AG10803 (cell line): Measurements from ENCODE around the gene CELF2.

Experiments
- DNase-seq: peaks from one replicate; pipeline ENCODE4 v3.0.0; 2010; ENCODE audit warnings: low read depth
- H3K4me3 ChIP-seq: 2 replicates; pipeline ENCODE4 v1.5.1; 2011; ENCODE audit warnings: mild to moderate bottlenecking, low read length, control low read depth
- TF ChIP-seq, protein P1 (sequence below): conservative IDR thresholded peaks from 2 replicates; pipeline ENCODE4 v1.5.1; 2011; ENCODE audit warnings: mild to moderate bottlenecking, low read length, control low read depth, inconsistent platforms

The CELF2 gene

DNA sequence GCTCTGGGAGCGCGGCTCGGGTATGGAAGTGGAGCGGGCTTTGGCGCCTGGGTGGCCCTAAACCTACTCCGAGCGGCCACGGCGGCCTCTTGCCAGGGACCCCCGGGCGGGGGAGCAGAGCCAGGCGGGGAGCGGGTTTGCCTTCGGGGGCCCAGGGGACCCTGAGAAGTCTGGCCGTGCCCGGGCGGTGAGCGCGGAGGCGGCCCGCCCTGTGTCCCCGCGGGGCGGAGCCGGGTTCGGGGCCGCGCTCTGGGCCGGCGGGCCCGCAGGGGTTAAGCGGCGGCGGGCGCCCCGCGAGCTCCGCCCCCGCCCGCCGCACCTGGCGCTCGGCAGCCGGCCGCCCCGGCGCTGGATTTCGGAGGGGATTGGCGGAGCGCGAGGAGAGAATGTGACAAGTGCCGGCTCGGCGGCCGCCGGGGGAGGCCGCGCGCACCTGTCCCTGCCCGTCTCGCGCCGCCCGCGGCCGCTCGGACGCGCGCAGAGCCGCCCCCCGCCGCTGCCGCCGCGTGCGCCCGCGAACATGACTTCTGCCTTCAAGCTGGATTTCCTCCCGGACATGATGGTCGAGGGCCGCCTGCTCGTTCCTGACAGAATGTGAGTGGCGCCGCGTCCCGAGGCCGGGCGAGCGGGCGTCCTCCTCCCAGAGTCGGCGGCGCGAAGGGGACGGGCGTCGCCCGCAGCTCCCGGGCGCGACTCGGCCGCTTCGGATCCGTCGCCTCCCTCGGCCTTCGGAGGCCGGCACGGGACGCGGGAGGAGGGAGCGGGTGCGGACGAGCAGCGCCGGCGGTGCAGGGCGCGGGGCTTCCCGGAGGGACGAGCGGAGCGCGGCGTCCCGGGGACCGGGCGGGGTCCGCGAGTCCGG lies at the start of gene CELF2:
Gene CELF2, plus strand, starts transcription at position 303 of the 862 bp plus-strand sequence. Its CDS starts 218 bp downstream, at position 521.
- DNase-seq, result no peak
- H3K4me3 ChIP-seq, result peak within 1 kb of the TSS; percentile 38
- TF ChIP-seq, protein P1, sequence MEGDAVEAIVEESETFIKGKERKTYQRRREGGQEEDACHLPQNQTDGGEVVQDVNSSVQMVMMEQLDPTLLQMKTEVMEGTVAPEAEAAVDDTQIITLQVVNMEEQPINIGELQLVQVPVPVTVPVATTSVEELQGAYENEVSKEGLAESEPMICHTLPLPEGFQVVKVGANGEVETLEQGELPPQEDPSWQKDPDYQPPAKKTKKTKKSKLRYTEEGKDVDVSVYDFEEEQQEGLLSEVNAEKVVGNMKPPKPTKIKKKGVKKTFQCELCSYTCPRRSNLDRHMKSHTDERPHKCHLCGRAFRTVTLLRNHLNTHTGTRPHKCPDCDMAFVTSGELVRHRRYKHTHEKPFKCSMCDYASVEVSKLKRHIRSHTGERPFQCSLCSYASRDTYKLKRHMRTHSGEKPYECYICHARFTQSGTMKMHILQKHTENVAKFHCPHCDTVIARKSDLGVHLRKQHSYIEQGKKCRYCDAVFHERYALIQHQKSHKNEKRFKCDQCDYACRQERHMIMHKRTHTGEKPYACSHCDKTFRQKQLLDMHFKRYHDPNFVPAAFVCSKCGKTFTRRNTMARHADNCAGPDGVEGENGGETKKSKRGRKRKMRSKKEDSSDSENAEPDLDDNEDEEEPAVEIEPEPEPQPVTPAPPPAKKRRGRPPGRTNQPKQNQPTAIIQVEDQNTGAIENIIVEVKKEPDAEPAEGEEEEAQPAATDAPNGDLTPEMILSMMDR, result no peak

DNA sequence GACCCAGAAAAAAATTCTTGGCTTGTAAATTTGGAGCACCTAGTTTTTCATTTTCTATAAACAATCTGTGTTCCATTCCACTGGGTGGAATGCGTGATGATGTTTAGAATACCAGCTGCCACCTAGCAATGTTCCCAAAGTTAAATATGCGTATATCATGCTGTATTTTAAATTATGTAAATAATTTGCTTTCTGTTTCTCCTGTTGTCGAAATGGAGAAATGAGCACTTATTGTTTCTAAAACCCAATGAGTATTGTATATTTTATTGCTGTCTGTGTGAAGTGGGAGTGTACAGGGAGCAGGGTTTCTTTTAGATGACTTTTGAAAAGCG lies 49.4 kb upstream of the CELF2 start:
- TF ChIP-seq, protein P1, result no peak
- DNase-seq, result no peak
- H3K4me3 ChIP-seq, result no peak overlapping the region

DNA sequence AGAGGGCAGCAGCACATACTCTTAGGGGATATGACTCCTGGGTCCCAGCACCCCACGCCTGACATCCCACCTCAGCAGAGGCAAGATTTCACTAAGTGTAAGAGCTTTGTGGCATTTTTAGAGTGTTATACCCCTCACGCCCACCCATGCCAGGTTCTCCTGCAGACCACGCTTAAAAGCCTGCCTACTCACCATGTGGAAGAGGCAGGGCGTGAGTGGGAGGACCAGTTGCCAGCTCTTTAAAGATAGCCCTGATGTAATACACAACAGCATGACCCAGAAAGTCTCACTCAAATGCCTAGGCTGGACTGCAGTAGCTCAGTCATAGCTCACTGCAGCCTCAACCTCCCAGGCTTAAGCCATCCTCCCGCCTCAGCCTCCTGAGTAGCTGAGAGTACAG lies 44.4 kb upstream of the CELF2 start:
- TF ChIP-seq, protein P1, result no peak
- no peak overlapping the region for H3K4me3 ChIP-seq
- DNase-seq, result no peak

DNA sequence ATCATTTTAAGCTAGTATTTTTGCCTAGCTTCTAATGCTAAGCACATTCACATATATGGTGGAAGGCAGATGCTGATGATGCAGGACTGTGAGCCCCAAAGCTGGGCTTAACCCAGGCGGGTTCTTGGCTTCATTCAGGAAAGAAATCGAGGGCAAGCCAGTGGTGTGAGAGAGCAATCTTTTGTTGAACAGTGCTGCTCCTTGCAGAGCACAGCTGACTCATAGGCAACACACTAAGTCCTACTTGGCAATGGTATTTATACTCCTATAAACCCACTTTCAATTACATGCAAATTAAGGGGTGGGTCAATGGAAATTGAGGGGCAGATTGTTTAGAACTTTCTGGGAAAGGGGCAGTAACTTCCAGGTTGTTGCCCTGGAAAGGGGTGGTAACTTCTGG lies 42.0 kb upstream of the CELF2 start:
- DNase-seq, result no peak
- no peak overlapping the region for H3K4me3 ChIP-seq
- TF ChIP-seq, protein P1, result no peak

DNA sequence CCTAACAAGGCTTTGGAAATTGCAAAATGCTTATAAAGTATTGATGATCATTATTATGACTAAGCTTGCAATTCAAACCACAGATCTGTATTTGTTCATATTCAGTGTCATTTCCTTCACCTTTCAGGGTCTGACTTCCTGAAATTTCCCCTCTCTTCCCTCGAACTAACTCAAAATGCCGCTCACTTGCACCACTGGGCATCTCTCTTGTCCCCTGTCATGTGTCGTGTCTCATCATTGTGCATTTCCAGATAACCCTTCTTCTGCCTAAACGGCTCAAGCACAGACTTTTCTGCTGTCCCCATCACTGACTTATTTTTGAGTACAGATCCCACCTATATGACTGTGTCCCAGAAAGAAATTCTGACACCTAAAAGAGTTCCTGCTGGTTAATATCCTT lies 41.0 kb upstream of the CELF2 start:
- DNase-seq, result no peak
- TF ChIP-seq, protein P1, result no peak

DNA sequence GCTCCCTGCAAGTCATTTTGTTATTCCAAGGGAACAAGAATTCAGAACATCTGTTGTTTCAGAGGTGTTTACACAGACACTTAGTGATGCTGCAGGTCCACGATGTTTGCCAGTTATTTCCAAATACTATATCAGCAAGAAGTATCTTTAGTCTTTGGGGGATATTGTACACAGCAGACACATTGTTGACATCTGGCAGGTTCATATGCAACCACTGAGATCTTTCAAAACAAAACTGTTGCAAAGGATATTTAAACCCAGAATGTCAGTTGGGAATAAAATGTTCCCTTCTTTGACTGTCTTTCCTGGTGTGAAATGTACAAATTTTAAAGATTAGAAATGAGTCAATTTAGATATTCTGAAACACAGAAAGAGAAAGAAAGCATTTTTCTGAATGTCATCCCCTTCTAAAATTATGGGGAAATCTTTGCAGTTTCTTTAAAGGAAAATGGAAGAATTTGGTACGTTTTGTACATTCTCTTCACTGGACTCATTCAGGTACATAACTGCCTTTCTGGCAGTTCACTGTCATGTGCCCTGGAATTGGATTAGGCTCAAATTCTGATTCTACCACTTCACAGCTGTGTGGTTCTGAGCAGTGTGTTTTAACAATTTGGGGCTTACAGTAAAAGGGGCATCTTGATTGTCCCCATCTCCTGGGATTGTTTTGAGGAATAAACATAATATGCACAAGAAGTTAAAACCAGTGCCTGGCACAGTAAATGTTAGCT lies 40.3 kb upstream of the CELF2 start:
- H3K4me3 ChIP-seq, result no peak overlapping the region
- DNase-seq, result peak; percentile 37
- TF ChIP-seq, protein P1, result no peak

More for the DNA sequence above, 41.0 kb upstream of the CELF2 start:
- no peak overlapping the region for H3K4me3 ChIP-seq
